HG03135 (cell line): Measurements from ENCODE around the gene SLC43A3.
"Not testable (repeated sequence)": the region's sequence is repeated elsewhere in the genome, so short reads cannot be mapped to it uniquely, and the experiment has no call there.

ENCODE experiments used
- ATAC-seq: cut with Tn5 transposase; IDR thresholded peaks from one replicate; pipeline ENCODE4 v1.9.1; 2021; ENCODE audit warnings: mild to moderate bottlenecking, moderate library complexity; ENCODE audit not compliant: unreplicated experiment

Gene SLC43A3

GRCh38 chr11:57460022-57460757 is 33.3 kb upstream of the SLC43A3 start, which contains the start of gene RTN4RL2:
Gene RTN4RL2, plus strand, starts transcription at chr11:57460528. Its CDS starts 338 bp downstream, at chr11:57460866.
- ATAC-seq: no peak

GRCh38 chr11:57459164-57460021 is 32.5 kb upstream of the SLC43A3 start:
- ATAC-seq: no peak

- no peak for ATAC-seq
Observed at GRCh38 chr11:57458410-57459163, 31.7 kb upstream of the SLC43A3 start.

GRCh38 chr11:57458060-57458409 is 31.1 kb upstream of the SLC43A3 start:
- ATAC-seq: no peak

- ATAC-seq: peak; percentile 27
Observed at GRCh38 chr11:57457643-57458023, 30.7 kb upstream of the SLC43A3 start.

- peak; percentile 46 for ATAC-seq
Observed at GRCh38 chr11:57456960-57457642, 30.2 kb upstream of the SLC43A3 start.

- ATAC-seq: no peak
Observed at GRCh38 chr11:57453543-57454177, 26.7 kb upstream of the SLC43A3 start.

- ATAC-seq: no peak
Observed at GRCh38 chr11:57446055-57446454, 19.1 kb upstream of the SLC43A3 start.

- ATAC-seq: not testable (repeated sequence)
Observed at GRCh38 chr11:57445122-57445394, 18.1 kb upstream of the SLC43A3 start.

GRCh38 chr11:57444362-57445121 is 17.6 kb upstream of the SLC43A3 start:
- ATAC-seq: no peak

GRCh38 chr11:57440744-57441414 is 14.0 kb upstream of the SLC43A3 start:
- ATAC-seq: no peak

- ATAC-seq: no peak
Observed at GRCh38 chr11:57439786-57440185, 12.9 kb upstream of the SLC43A3 start.

- ATAC-seq: no peak
Observed at GRCh38 chr11:57438345-57439285, 11.7 kb upstream of the SLC43A3 start.

- ATAC-seq: no peak
Observed at GRCh38 chr11:57436031-57436430, 9.1 kb upstream of the SLC43A3 start.

GRCh38 chr11:57434640-57435546 is 8.0 kb upstream of the SLC43A3 start:
- no peak for ATAC-seq

GRCh38 chr11:57432714-57433163 is 5.8 kb upstream of the SLC43A3 start:
- no peak for ATAC-seq

- ATAC-seq: no peak
Observed at GRCh38 chr11:57432149-57432561, 5.2 kb upstream of the SLC43A3 start.
